IMR-90 (cell line): ENCODE data around the gene PPP2R5E.

ENCODE experiments used
- CEBPB ChIP-seq: IDR thresholded peaks from 2 replicates; pipeline ENCODE4 v1.6.1; 2012; ENCODE audit warnings: low read depth, low read length, improper control_type of control experiment
- CTCF ChIP-seq: conservative IDR thresholded peaks from 2 replicates; pipeline ENCODE4 v1.5.1; 2012; ENCODE audit warnings: mild to moderate bottlenecking, low read depth, low read length, improper control_type of control experiment
- FOS ChIP-seq: fragments of 150-350 bp; IDR thresholded peaks from 2 replicates; pipeline ENCODE4 v1.6.1; 2016; ENCODE audit warnings: low read depth, low read length
- POLR2A ChIP-seq: IDR thresholded peaks from 2 replicates; pipeline ENCODE4 v1.6.1; 2012; ENCODE audit warnings: mild to moderate bottlenecking, low read depth, low read length
- RFX5 ChIP-seq: IDR thresholded peaks from 2 replicates; pipeline ENCODE4 v1.8.0; 2012; ENCODE audit warnings: low read depth, mild to moderate bottlenecking, low read length, moderate library complexity

GRCh38 chr14:63457498-63457897 is 85.7 kb downstream of the PPP2R5E start:
- TF ChIP-seq CTCF (no peak), FOS (no peak), RFX5 (no peak), POLR2A (no peak), CEBPB (no peak)
